Panc1 (cell line): ENCODE measurements around the gene ECT2. TPM values are rescaled to one million over a fixed set of nuclear protein-coding genes. Genes with fewer than 3 reads are reported as not detected.
"Not testable (repeated sequence)": the region's sequence is repeated elsewhere in the genome, so short reads cannot be mapped to it uniquely, and the experiment has no call there.

Experiments
- ATAC-seq: fragments of 200-7000 bp; cut with Tn5 transposase; 2 replicates; pipeline ENCODE4 v1.9.1; 2020; ENCODE audit warnings: mild to moderate bottlenecking, moderate library complexity
- BruUV-seq: library from RNA; stranded (reverse); fragments of 400-500 nt; replicated peaks from 2 replicates; lab custom pipeline; 2021; lab: Mats Ljungman, UMichigan
- CTCF ChIA-PET: fragments of 300-600 bp; sonication (Branson Sonifier 250); formaldehyde crosslinking; loops from one replicate; lab custom pipeline; 2022; ENCODE audit warnings: antibody characterized with exemption; lab: Charles Lee
- POLR2A ChIA-PET: fragments of 300-600 bp; sonication (Branson Sonifier 250); formaldehyde crosslinking; loops from one replicate; lab custom pipeline; 2022; ENCODE audit warnings: antibody characterized with exemption; lab: Charles Lee
- DNase-seq: peaks from one replicate; pipeline ENCODE4 v3.0.0-alpha.2; 2010; ENCODE audit warnings: low read depth, low spot score
- H3K27ac ChIP-seq: 2 replicates; pipeline ENCODE4 v1.5.1; 2011; ENCODE audit warnings: mild to moderate bottlenecking, low read length, inconsistent platforms
- H3K27me3 ChIP-seq: fragments of 200-500 bp; sonication (Bioruptor generic); 2 replicates; pipeline ENCODE4 v1.6.0; 2014; ENCODE audit warnings: low read length, inconsistent platforms; ENCODE audit not compliant: control insufficient read depth, insufficient read depth
- H3K36me3 ChIP-seq: fragments of 200-500 bp; sonication (Bioruptor generic); 2 replicates; pipeline ENCODE4 v1.5.1; 2014; ENCODE audit warnings: inconsistent platforms, mild to moderate bottlenecking, low read length, moderate library complexity; ENCODE audit not compliant: control insufficient read depth, insufficient read depth
- H3K4me1 ChIP-seq: 2 replicates; pipeline ENCODE4 v1.5.1; 2011; ENCODE audit warnings: inconsistent platforms, mild to moderate bottlenecking, low read length, moderate library complexity; ENCODE audit not compliant: control insufficient read depth, insufficient read depth
- H3K4me3 ChIP-seq, 2 experiments: 2 replicates each; pipeline ENCODE4 v1.5.1; 2011 to 2012; ENCODE audit warnings: low read depth in 2 of 2, low read length in 2 of 2, mild to moderate bottlenecking in 2 of 2, inconsistent platforms in 1 of 2, moderate library complexity in 1 of 2
- H3K9me3 ChIP-seq: fragments of 200-500 bp; sonication (Bioruptor generic); 2 replicates; pipeline ENCODE4 v1.5.1; 2014; ENCODE audit warnings: low read depth, mild to moderate bottlenecking, inconsistent platforms, low read length, moderate library complexity; ENCODE audit not compliant: control insufficient read depth, insufficient read depth
- CTCF ChIP-seq: fragments of 450-650 bp; IDR thresholded peaks from 2 replicates; pipeline ENCODE4 v1.5.1; 2017; ENCODE audit warnings: mild to moderate bottlenecking
- POLR2AphosphoS5 ChIP-seq: IDR thresholded peaks from 2 replicates; pipeline ENCODE4 v1.6.1; 2012; ENCODE audit warnings: mild to moderate bottlenecking, low read depth, low read length, moderate library complexity
- REST ChIP-seq, 2 experiments: IDR thresholded peaks; 2 replicates each; pipeline ENCODE4 v1.6.1; 2011 to 2012; ENCODE audit warnings: low read depth in 2 of 2, control low read depth in 1 of 2, low read length in 1 of 2, mild to moderate bottlenecking in 1 of 2, moderate library complexity in 1 of 2; ENCODE audit not compliant: insufficient read depth in 1 of 2
- SIN3A ChIP-seq: IDR thresholded peaks from 2 replicates; pipeline ENCODE4 v1.6.1; 2012; ENCODE audit warnings: low read depth, mild to moderate bottlenecking, low read length, moderate library complexity, borderline replicate concordance; ENCODE audit not compliant: insufficient read depth
- TCF7L2 ChIP-seq: IDR thresholded peaks from 2 replicates; pipeline ENCODE4 v1.6.1; 2011; ENCODE audit warnings: mild to moderate bottlenecking, low read depth, low read length, inconsistent platforms
- in situ Hi-C: cut with HindIII; loops from 2 replicates; pipeline ENCODE4 v1.10.0; 2016; ENCODE audit warnings: low sequenced_read_pairs, low pct_unique_long_range_greater_than_20kb
- intact Hi-C: fragments of 100-400 bp; cut with micrococcal nuclease; formaldehyde crosslinking; loops from one replicate; pipeline ENCODE4 v1.10.0; 2022; ENCODE audit not compliant: unreplicated experiment
- total RNA-seq: library from RNA; stranded (reverse); gene quantifications from one replicate; pipeline ENCODE4 v1.2.1, GENCODE V29; 2021; ENCODE audit not compliant: unreplicated experiment

Gene ECT2
- total RNA-seq, 1 experiment from 2014 or later: 102 TPM

GRCh38 chr3:172722536-172723040 is 27.9 kb upstream of the ECT2 start:
- H3K4me3 ChIP-seq, ATAC-seq, H3K36me3 ChIP-seq, DNase-seq, CTCF ChIA-PET, POLR2A ChIA-PET, intact Hi-C loops, H3K9me3 ChIP-seq, BruUV-seq, in situ Hi-C loops, H3K27ac ChIP-seq, H3K27me3 ChIP-seq, H3K4me1 ChIP-seq: not testable (repeated sequence)

- ChIA-PET CTCF (no interaction called here), POLR2A (interaction anchor here (0.6 kb wide), 1 partner anchor 21 kb away, joined by 3 read pairs; no protein-coding TSS in a partner anchor)
- BruUV-seq: no TSS peak
- no peaks in the 10 kb centered on the region for H3K9me3 ChIP-seq
- H3K4me1 ChIP-seq: no peaks in the 10 kb centered on the region
- DNase-seq (no peak), ATAC-seq (no peak)
- H3K4me3 ChIP-seq: no peak overlapping the region
- intact Hi-C loops (no loop called here), in situ Hi-C loops (no loop called here)
- no peaks in the 10 kb centered on the region for H3K27me3 ChIP-seq
- H3K36me3 ChIP-seq: no peaks in the 10 kb centered on the region
- TF ChIP-seq POLR2AphosphoS5 (no peak), TCF7L2 (no peak), CTCF (no peak), SIN3A (no peak)
- no peak overlapping the region for H3K27ac ChIP-seq
These were observed 24.1 kb upstream of the ECT2 start for GRCh38 chr3:172726380-172726779.

GRCh38 chr3:172735014-172735413 is 15.5 kb upstream of the ECT2 start:
- POLR2A ChIA-PET: no interaction called here
- no peak for TF ChIP-seq REST (IDR thresholded peaks at IDR 0.05; ENCODE audit: insufficient read depth in 1 of 2, low read depth in 2 of 2, low read length in 1 of 2)
- TF ChIP-seq SIN3A: no peak
- no peak for TF ChIP-seq TCF7L2
- no peak for TF ChIP-seq CTCF
- no peak for TF ChIP-seq POLR2AphosphoS5
- in situ Hi-C loops: no loop called here
- DNase-seq (no peak), ATAC-seq (no peak)
- CTCF ChIA-PET: no interaction called here
- no peaks in the 10 kb centered on the region for H3K4me1 ChIP-seq
- no peaks in the 10 kb centered on the region for H3K9me3 ChIP-seq
- intact Hi-C loops: no loop called here
- H3K4me3 ChIP-seq: no peak overlapping the region
- H3K27me3 ChIP-seq: no peaks in the 10 kb centered on the region
- no peak overlapping the region for H3K27ac ChIP-seq
- no TSS peak for BruUV-seq
- H3K36me3 ChIP-seq: no peaks in the 10 kb centered on the region
